Left cardiac atrium (tissue), 4 donors: ENCODE results near the gene FOXRED1. TPM values are rescaled to one million over a fixed set of nuclear protein-coding genes. Genes with fewer than 3 reads are reported as not detected.
"Not testable (repeated sequence)": the region's sequence is repeated elsewhere in the genome, so short reads cannot be mapped to it uniquely, and the experiment has no call there.

Source experiments
- ATAC-seq, 2 donors: fragments of 200-7000 bp; cut with Tn5 transposase; one replicate each; pipeline ENCODE4 v1.9.1; 2020; ENCODE audit warnings: mild to moderate bottlenecking in 2 of 2, moderate library complexity in 2 of 2
- DNase-seq: peaks from one replicate; pipeline ENCODE4 v3.0.0-alpha.2; 2020
- intact Hi-C, 2 donors: fragments of 100-400 bp; cut with DNase I; formaldehyde crosslinking; loops; one replicate each; pipeline versions ENCODE4 v1.14.1 to v1.15.1; 2022 to 2023
- total RNA-seq, 2 donors: library from RNA; stranded (reverse); fragmentation: NEBNext Ultra II Directional; extraction: Animal tissue kit (Norgen Biotek cat#: 25700); gene quantifications; one replicate each; pipeline ENCODE4 v1.2.1, GENCODE V29; 2021
- donor health status: DM: no; HTN: yes; CAD: no.
- donor health status: DM: no; HTN: yes; CAD: no; lungs with severe emphysema.
- donor health status: DM: yes; HTN: yes; CAD: no.
- donor health status: Dilated cardiomyopathy.

FOXRED1 gene
- total RNA-seq, 2 donors from 2014 or later = 21.0 to 25.3 TPM

- ATAC-seq (no peak), DNase-seq (no peak)
- intact Hi-C loops = no loop called here
These were observed 38.8 kb downstream of the FOXRED1 start for GRCh38 chr11:126307706-126308105.

- ATAC-seq = no peak
- no peak for DNase-seq
- intact Hi-C loops = no loop called here
These were observed 39.3 kb downstream of the FOXRED1 start for GRCh38 chr11:126308271-126308671.

DNA sequence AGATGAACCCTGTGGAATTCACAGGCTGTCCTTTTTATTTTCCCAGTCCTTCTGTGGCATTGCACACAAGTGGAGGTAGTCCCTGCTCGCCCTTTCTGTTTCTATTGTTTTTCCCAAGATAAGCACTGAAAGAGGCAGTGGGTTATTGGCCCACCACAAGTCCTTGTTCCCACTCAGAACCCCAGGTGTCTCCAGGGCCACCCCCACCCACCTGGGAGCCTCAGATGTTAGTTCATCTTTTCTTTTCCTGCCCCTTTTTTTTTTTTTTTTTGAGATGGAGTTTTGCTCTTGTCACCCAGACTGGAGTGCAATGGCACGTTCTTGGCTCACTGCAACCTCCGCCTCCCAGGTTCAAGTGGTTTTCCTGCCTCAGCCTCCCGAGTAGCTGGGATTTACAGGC, 39.8 kb downstream of the FOXRED1 start:
- intact Hi-C loops, ATAC-seq, DNase-seq: not testable (repeated sequence)

DNA sequence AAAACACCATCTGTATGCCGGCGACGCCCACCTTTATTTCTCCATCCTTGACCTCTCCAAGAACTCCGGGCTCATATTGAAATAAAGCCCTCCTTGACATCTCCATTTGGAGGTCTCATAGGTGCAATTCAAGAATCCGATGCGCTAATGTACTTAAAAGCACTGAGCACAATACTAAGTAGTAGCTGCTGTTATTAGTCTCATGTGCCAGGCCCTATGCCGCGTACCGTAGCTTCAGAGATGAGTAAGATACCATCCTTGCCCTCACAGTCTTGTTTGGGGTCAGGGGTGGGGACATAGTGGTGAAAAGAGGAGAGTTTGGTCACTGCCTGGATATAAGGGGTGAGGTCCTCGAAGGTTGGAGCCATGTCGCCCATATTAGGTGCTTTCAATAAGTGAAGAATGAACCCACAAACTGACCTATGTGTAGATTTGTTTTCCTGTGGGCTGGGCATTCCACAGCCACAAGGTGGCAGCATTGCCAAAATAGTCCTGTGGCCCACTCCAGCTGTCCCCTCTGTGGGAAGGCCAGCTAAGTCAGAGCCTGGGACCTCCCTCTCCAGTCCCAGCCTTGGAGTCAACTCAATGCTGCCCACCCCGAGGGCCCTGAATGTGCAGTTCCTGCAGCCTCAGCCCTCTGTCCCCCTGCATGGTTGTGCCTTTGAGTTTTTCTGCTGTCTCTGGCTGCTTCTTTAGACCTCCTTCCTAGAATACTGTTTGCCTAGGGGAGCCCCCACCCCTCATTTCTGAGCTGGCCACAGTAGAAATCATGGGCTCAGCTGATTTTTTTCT, 41.4 kb downstream of the FOXRED1 start:
- DNase-seq = peak; percentile 83
- ATAC-seq = peak; percentile 94 to 96
- intact Hi-C loops = loop anchor here (1.0 to 10.0 kb wide), 4 partner anchors 94 to 172 kb away; no protein-coding TSS in a partner anchor

- no peak for DNase-seq
- peak in 1 of 2 donors; percentile 13 for ATAC-seq
- intact Hi-C loops = loop anchor here (1.0 to 10.0 kb wide), 4 partner anchors 94 to 171 kb away; no protein-coding TSS in a partner anchor
These were observed 42.0 kb downstream of the FOXRED1 start for GRCh38 chr11:126310992-126311310.

- intact Hi-C loops = loop anchor here (2.0 to 10.0 kb wide), 3 partner anchors 93 to 171 kb away; no protein-coding TSS in a partner anchor
- peak in 1 of 2 donors; percentile 51 for ATAC-seq
- DNase-seq = no peak
These were observed 42.7 kb downstream of the FOXRED1 start for GRCh38 chr11:126311401-126312291.

DNA sequence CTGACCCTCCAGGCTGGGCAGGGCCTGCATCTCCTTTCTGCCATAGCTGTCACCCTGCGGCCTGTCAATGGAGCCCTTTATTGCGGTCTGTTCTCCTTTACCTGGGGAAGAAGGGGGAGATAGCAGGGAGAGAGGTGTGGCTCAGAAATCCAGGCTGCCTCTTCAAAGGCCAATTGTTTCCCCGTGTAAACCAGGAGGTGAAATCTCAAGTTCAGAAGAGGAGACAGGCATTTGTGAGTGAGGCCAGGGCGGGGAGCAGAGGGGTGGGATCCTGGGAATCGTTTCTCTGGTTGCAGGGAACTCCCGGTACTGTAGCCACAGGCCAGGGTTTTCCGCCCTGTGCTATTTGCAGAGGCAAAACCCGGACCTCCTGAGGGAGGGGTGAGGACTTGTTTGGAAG, 44.0 kb downstream of the FOXRED1 start:
- intact Hi-C loops = loop anchor here in 1 of 2 donors (5.0 to 10.0 kb wide), 2 partner anchors 92 to 169 kb away; no protein-coding TSS in a partner anchor
- no peak for DNase-seq

GRCh38 chr11:126313826-126314225, 44.9 kb downstream of the FOXRED1 start:
- ATAC-seq (no peak), DNase-seq (no peak)
- intact Hi-C loops = loop anchor here in 1 of 2 donors (5.0 to 10.0 kb wide), 2 partner anchors 91 to 168 kb away; no protein-coding TSS in a partner anchor

More for the DNA sequence above, 44.0 kb downstream of the FOXRED1 start:
- ATAC-seq = no peak

- DNase-seq (no peak), ATAC-seq (peak; percentile 2 to 3)
- intact Hi-C loops = loop anchor here in 1 of 2 donors (10.0 kb wide), 1 partner anchor 87 kb away; no protein-coding TSS in a partner anchor
These were observed 48.4 kb downstream of the FOXRED1 start for GRCh38 chr11:126317432-126317755.

DNA sequence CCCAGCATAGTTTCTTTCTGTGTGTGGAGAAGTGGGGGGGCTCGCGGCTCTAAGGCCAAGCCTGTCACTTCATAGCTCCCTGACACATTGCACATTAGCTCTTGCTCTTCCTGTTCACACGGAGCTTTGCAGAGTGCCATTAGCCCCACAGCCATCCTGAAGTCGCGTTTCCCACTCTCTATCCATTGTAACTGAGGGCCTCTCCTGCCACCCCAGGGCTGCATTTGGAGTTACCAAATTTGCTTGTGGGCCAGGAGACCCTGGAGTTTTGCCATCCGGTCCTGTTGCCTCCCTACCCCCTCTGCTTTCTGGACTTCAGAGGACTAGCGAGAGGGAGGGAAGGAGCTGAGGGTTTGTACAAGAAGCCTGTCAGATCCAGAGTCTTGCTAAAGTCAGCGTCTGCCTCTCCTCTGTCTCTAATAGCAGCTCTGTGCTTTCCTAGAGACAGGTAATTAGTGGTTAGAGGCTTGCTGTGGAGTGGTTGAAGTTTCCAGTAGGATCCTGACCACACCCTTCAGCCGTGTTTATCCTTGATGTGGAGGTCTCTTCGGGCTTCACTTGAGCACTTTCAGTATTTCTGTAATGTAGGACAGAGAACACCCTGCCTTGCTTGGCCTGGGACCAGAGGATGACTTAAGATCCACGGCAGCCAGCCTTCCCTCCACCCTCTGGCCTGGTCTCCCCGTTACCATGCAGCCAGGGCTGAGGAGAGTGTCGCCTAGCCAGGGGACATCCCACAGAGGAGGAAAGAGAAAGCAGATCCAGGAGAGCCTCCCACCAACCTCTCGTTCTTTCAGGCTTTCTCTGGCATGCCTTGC, 49.0 kb downstream of the FOXRED1 start:
- DNase-seq (peak; percentile 84), ATAC-seq (peak; percentile 92)
- intact Hi-C loops = loop anchor here in 1 of 2 donors (10.0 kb wide), 1 partner anchor 87 kb away; no protein-coding TSS in a partner anchor

DNA sequence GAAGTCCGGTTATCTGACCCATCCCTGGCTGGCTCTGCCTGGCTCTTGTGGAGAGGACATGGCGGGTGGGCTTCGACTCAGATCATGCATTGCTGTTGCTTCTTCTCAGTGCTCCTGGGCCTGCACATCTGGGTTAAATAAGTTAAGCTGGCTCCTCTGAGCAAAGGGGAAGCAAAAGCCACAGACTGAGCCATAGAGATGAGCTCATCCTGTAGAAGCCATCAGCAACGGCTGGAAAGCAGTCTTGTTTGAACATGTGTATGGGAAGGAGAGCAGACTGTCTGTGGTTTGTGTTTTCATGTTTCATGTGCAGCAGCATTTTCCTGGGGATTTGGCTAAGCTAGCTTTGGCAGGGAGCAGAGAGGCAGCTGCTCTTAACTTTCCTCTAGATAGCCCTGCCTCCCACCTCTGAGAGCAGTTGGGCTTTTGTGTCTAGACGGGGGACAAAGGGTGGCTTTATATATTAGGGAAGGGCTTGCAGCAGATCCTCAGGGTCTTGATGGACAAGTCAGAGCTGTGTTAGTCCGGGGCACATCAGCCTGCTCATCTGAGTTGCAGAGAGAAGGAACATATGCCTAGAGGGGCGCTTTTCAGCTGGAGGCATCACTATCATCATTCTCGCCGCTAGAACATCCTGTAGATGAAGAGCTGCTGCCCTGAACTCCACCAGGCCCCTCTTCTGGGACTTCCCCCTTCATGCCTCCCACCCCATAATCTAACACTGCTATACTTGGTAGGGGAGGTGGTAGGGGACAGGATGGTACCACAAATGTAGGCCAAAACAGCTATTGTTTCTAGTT, 49.8 kb downstream of the FOXRED1 start:
- DNase-seq = no peak
- peak; percentile 70 to 88 for ATAC-seq
- intact Hi-C loops = loop anchor here in 1 of 2 donors (10.0 kb wide), 1 partner anchor 86 kb away; no protein-coding TSS in a partner anchor

GRCh38 chr11:126319374-126319740, 50.4 kb downstream of the FOXRED1 start:
- peak in 1 of 2 donors; percentile 8 for ATAC-seq
- no peak for DNase-seq
- intact Hi-C loops = loop anchor here in 1 of 2 donors (10.0 kb wide), 1 partner anchor 85 kb away; no protein-coding TSS in a partner anchor

DNA sequence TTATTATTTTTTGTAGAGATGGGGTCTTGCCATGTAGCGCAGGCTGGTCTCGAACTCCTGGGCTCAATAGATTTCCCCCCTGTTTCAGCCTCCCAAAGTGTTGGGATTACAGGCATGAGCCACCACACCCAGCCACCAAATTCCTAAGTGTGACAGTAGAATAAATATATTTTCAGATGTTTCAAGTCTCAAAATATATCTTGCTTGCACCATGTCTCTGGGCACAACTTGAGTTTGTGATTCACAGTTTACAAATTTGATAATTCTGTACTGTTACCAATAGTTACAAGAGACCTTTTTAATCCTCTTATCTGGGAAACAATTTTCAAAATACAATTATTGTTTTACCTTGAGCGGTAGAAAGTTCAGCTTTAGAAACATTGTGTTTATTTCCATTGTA, 54.0 kb downstream of the FOXRED1 start:
- intact Hi-C loops = no loop called here
- DNase-seq = no peak
- no peak for ATAC-seq

DNA sequence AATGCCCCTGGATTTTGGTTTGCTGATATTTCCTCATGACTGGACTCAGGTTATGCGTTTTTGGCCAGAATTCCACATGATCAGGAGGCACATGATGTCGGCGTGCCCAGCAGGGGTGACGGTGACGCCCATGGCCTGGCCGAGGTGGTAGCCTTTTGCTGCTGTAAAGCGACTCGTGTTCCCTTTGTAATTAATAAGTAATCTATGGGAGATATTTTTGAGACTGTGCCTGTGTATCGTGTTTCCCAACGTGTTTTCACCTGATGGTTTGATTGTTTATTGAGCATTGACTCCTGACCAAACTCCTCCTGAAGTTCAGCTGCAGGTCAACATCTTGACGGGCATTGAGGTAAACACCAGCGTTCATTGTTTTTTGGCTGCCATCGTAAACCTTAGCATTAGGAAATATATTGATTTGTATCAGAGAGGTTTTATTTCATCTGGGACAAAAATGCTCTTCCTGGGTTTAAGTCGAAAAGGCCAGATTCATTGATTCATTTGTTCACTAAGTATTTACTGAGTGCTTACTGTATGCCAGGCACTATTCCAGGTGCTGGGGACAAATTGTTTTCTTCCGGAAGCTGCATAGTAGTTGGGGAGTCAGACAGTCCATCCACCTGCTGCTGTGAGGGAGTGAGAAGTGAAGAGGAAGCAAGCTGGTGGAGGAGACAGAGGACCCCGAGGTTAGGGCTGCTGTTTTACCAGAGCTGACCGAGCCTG, 58.5 kb downstream of the FOXRED1 start:
- no peak for DNase-seq
- intact Hi-C loops = no loop called here
- ATAC-seq = no peak
